WTC11 (cell line): ENCODE measurements around the gene DPYSL5. TPM values are rescaled to one million over a fixed set of nuclear protein-coding genes. Genes with fewer than 3 reads are reported as not detected.

Experiments
- ATAC-seq: fragments of 200-7000 bp; cut with Tn5 transposase; 2 replicates; pipeline ENCODE4 v1.10.0; 2021; ENCODE audit warnings: mild to moderate bottlenecking, moderate library complexity
- CTCF ChIA-PET: fragments of 300-600 bp; sonication (Branson Sonifier 250); formaldehyde crosslinking; loops from one replicate; lab custom pipeline; 2021; ENCODE audit warnings: antibody characterized with exemption; lab: Charles Lee
- POLR2A ChIA-PET: fragments of 350-600 bp; sonication (Branson Sonifier 250); formaldehyde crosslinking; loops from one replicate; lab custom pipeline; 2021; ENCODE audit warnings: antibody characterized with exemption; lab: Charles Lee
- DNase-seq: peaks from one replicate; pipeline ENCODE4 v3.0.0; 2021; ENCODE audit warnings: low spot score
- H3K27ac Mint-ChIP-seq: 2 replicates; pipeline ENCODE4 v1.8.0; 2021; ENCODE audit warnings: mixed read lengths
- H3K27me3 Mint-ChIP-seq: 2 replicates; pipeline ENCODE4 v1.8.0; 2021; ENCODE audit warnings: low read depth, mild to moderate bottlenecking, moderate library complexity, mixed read lengths
- H3K36me3 Mint-ChIP-seq: 2 replicates; pipeline ENCODE4 v1.8.0; 2021; ENCODE audit warnings: mixed read lengths
- H3K4me1 Mint-ChIP-seq: 2 replicates; pipeline ENCODE4 v1.8.0; 2022; ENCODE audit warnings: mixed read lengths
- H3K4me3 Mint-ChIP-seq: 2 replicates; pipeline ENCODE4 v1.8.0; 2021; ENCODE audit warnings: mild to moderate bottlenecking, moderate library complexity, mixed read lengths
- H3K9me3 Mint-ChIP-seq: 2 replicates; pipeline ENCODE4 v1.8.0; 2021; ENCODE audit warnings: mixed read lengths
- ATF1 ChIP-seq: sonication (generic); formaldehyde crosslinking; IDR thresholded peaks from 2 replicates; pipeline ENCODE4 v1.8.1; 2023; ENCODE audit warnings: mild to moderate bottlenecking, moderate library complexity, missing genetic modification reagents
- CDX4 ChIP-seq: fragments of 250-450 bp; sonication (Bioruptor Pico); IDR thresholded peaks from 2 replicates; pipeline ENCODE4 v1.9.0; 2021; ENCODE audit warnings: moderate library complexity, mild to moderate bottlenecking, inconsistent platforms, borderline replicate concordance
- HMGA2 ChIP-seq: fragments of 250-450 bp; sonication (Bioruptor Pico); IDR thresholded peaks from 2 replicates; pipeline ENCODE4 v1.4.0; 2021; ENCODE audit warnings: mild to moderate bottlenecking, moderate library complexity
- IRF2 ChIP-seq: sonication (generic); formaldehyde crosslinking; IDR thresholded peaks from 2 replicates; pipeline ENCODE4 v1.8.0; 2022; ENCODE audit warnings: low read depth, missing genetic modification reagents, borderline replicate concordance
- KAT7 ChIP-seq: sonication (generic); formaldehyde crosslinking; IDR thresholded peaks from 2 replicates; pipeline ENCODE4 v1.8.1; 2023; ENCODE audit warnings: missing genetic modification reagents, mild to moderate bottlenecking, borderline replicate concordance
- MAX ChIP-seq: sonication (generic); formaldehyde crosslinking; IDR thresholded peaks from 2 replicates; pipeline ENCODE4 v1.8.0; 2022; ENCODE audit warnings: mild to moderate bottlenecking, missing genetic modification reagents
- NFATC4 ChIP-seq: fragments of 250-450 bp; sonication (Bioruptor Pico); IDR thresholded peaks from 2 replicates; pipeline ENCODE4 v1.9.0; 2021; ENCODE audit warnings: mild to moderate bottlenecking
- NFE2L1 ChIP-seq: sonication (generic); formaldehyde crosslinking; IDR thresholded peaks from 2 replicates; pipeline ENCODE4 v1.8.1; 2023; ENCODE audit warnings: missing genetic modification reagents
- NR3C1 ChIP-seq: sonication (generic); formaldehyde crosslinking; conservative IDR thresholded peaks from 2 replicates; pipeline ENCODE4 v1.8.1; 2023; ENCODE audit warnings: low read depth, mild to moderate bottlenecking, missing genetic modification reagents
- SMAD3 ChIP-seq: sonication (generic); formaldehyde crosslinking; IDR thresholded peaks from 2 replicates; pipeline ENCODE4 v1.8.0; 2022; ENCODE audit warnings: missing genetic modification reagents, mild to moderate bottlenecking, borderline replicate concordance
- SP1 ChIP-seq: sonication (generic); formaldehyde crosslinking; conservative IDR thresholded peaks from 2 replicates; pipeline ENCODE4 v1.8.1; 2022; ENCODE audit warnings: missing genetic modification reagents
- STAT6 ChIP-seq: sonication (generic); formaldehyde crosslinking; conservative IDR thresholded peaks from 2 replicates; pipeline ENCODE4 v1.8.1; 2023; ENCODE audit warnings: mild to moderate bottlenecking, low read depth, missing genetic modification reagents, moderate library complexity
- TCF7 ChIP-seq: sonication (generic); formaldehyde crosslinking; IDR thresholded peaks from 2 replicates; pipeline ENCODE4 v1.8.0; 2022; ENCODE audit warnings: mild to moderate bottlenecking, low read depth, missing genetic modification reagents, moderate library complexity
- USF1 ChIP-seq: sonication (generic); formaldehyde crosslinking; IDR thresholded peaks from 2 replicates; pipeline ENCODE4 v1.8.0; 2022; ENCODE audit warnings: mild to moderate bottlenecking, missing genetic modification reagents
- USF2 ChIP-seq: sonication (generic); formaldehyde crosslinking; IDR thresholded peaks from 2 replicates; pipeline ENCODE4 v1.8.1; 2023; ENCODE audit warnings: mild to moderate bottlenecking, missing genetic modification reagents, moderate library complexity
- ZNF263 ChIP-seq: sonication (generic); formaldehyde crosslinking; IDR thresholded peaks from 2 replicates; pipeline ENCODE4 v1.8.1; 2022; ENCODE audit warnings: low read depth, mild to moderate bottlenecking, moderate library complexity, missing genetic modification reagents
- ZNF423 ChIP-seq: fragments of 250-450 bp; sonication (Bioruptor Pico); IDR thresholded peaks from 2 replicates; pipeline ENCODE4 v2.1.2; 2022; ENCODE audit warnings: mild to moderate bottlenecking, moderate library complexity
- ZNF425 ChIP-seq: fragments of 250-450 bp; sonication (Bioruptor Pico); conservative IDR thresholded peaks from 2 replicates; pipeline ENCODE4 v1.9.0; 2021; ENCODE audit warnings: mild to moderate bottlenecking
- ZNF532 ChIP-seq: fragments of 250-450 bp; sonication (Bioruptor Pico); IDR thresholded peaks from 2 replicates; pipeline ENCODE4 v1.9.0; 2021; ENCODE audit warnings: mild to moderate bottlenecking, borderline replicate concordance
- total RNA-seq: library from RNA; stranded (reverse); gene quantifications from 3 replicates; pipeline ENCODE4 v1.2.3, GENCODE V29; 2021

The DPYSL5 gene
- total RNA-seq, 1 experiment from 2014 or later: 12.1 TPM

GRCh38 chr2:26975656-26976055 lies 127.7 kb downstream of the DPYSL5 start:
- Mint-ChIP-seq H3K27ac (no peak overlapping the region), H3K9me3 (no peaks in the 10 kb centered on the region), H3K4me1 (peaks cover 32% of the 10 kb centered on the region), H3K27me3 (peaks cover 16% of the 10 kb centered on the region), H3K4me3 (no peak overlapping the region), H3K36me3 (no peaks in the 10 kb centered on the region)
- POLR2A ChIA-PET: no interaction called here
- ATAC-seq (no peak), DNase-seq (no peak)
- CTCF ChIA-PET: interaction anchor here (0.8 to 2.5 kb wide), 7 partner anchors 14 to 130 kb away, joined by 3 to 25 read pairs (median 6); no protein-coding TSS in a partner anchor
- TF ChIP-seq NFE2L1 (CRISPR knock-in tag) (no peak), ZNF425 (no peak), KAT7 (no peak), ZNF263 (CRISPR knock-in tag) (no peak), HMGA2 (CRISPR knock-in tag) (no peak), SP1 (CRISPR knock-in tag) (no peak), USF2 (CRISPR knock-in tag) (no peak), SMAD3 (CRISPR knock-in tag) (no peak), CDX4 (CRISPR knock-in tag) (no peak), USF1 (CRISPR knock-in tag) (no peak)

- TF ChIP-seq TCF7 (no peak), NR3C1 (no peak)
- H3K4me1 Mint-ChIP-seq: peaks cover 31% of the 10 kb centered on the region
- no peak overlapping the region for H3K27ac Mint-ChIP-seq
- H3K4me3 Mint-ChIP-seq: no peak overlapping the region
- H3K9me3 Mint-ChIP-seq: no peaks in the 10 kb centered on the region
- no peaks in the 10 kb centered on the region for H3K36me3 Mint-ChIP-seq
- ChIA-PET CTCF (interaction anchor here (1.5 to 2.5 kb wide), 5 partner anchors 14 to 48 kb away, joined by 3 to 25 read pairs (median 12); no protein-coding TSS in a partner anchor), POLR2A (no interaction called here)
- no peak for ATAC-seq
- peaks cover 14% of the 10 kb centered on the region for H3K27me3 Mint-ChIP-seq
- DNase-seq: no peak
These were observed 128.3 kb downstream of the DPYSL5 start for GRCh38 chr2:26976237-26976636.

- DNase-seq: no peak
- Mint-ChIP-seq H3K27ac (no peak overlapping the region), H3K4me1 (peaks cover 24% of the 10 kb centered on the region), H3K4me3 (no peak overlapping the region), H3K9me3 (no peaks in the 10 kb centered on the region), H3K36me3 (no peaks in the 10 kb centered on the region), H3K27me3 (peaks cover 8% of the 10 kb centered on the region; the same call in 1 of the 2 replicates)
- ATAC-seq: no peak
- POLR2A ChIA-PET: no interaction called here
- CTCF ChIA-PET: interaction anchor here (0.9 to 2.5 kb wide), 4 partner anchors 15 to 40 kb away, joined by 5 to 25 read pairs (median 12); no protein-coding TSS in a partner anchor
- TF ChIP-seq ZNF532 (CRISPR knock-in tag) (no peak), STAT6 (CRISPR knock-in tag) (no peak), NFATC4 (CRISPR knock-in tag) (no peak), TCF7 (no peak), ATF1 (CRISPR knock-in tag) (no peak), IRF2 (no peak), NR3C1 (no peak), MAX (no peak), ZNF423 (CRISPR knock-in tag) (no peak)
These were observed 129.1 kb downstream of the DPYSL5 start for GRCh38 chr2:26977012-26977411.
